Activated T-cell treated with anti-CD3 and anti-CD28 coated beads, Interleukin-2, amount 50 U/mL, for 48 hours (primary cell): ENCODE measurements around the gene IMPDH1.
A peak's percentile ranks its signal among the peaks of the same experiment; 100 is the strongest.

Source experiments
- DNase-seq, 2 experiments: peaks; one replicate each; pipeline ENCODE4 v3.0.0-alpha.2; 2020

IMPDH1 gene

DNA sequence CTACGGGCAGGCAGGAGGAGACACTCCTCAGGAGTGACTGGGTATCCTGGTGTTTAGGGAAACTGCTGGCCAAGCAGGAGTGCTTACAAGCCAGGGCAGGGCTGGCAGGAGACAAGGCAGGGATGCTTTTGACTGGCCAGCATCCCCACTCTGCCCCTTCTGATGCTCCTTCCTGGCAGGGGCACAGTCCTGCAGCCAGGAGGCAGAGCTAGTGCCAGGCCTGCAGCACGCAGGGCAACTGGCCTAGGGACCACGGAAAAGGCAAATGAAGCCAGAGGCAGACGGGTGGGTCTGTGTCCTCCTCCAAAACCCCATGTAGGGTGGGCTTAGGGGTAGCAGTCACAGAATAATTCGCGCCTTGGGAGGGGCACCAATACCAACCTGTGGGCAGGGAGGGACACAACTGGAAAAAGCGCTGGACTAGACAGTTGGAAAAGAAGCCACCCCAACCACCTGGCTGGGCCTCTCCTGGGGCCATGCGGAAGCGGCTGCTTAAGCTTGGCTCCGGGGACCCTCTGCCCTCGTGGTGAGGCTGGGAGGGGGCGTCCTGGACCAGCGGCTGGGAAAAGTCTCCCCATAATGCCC lies 4.8 kb downstream of the IMPDH1 start:
- DNase-seq, result peak in 1 of 2 experiments; percentile 34

DNA sequence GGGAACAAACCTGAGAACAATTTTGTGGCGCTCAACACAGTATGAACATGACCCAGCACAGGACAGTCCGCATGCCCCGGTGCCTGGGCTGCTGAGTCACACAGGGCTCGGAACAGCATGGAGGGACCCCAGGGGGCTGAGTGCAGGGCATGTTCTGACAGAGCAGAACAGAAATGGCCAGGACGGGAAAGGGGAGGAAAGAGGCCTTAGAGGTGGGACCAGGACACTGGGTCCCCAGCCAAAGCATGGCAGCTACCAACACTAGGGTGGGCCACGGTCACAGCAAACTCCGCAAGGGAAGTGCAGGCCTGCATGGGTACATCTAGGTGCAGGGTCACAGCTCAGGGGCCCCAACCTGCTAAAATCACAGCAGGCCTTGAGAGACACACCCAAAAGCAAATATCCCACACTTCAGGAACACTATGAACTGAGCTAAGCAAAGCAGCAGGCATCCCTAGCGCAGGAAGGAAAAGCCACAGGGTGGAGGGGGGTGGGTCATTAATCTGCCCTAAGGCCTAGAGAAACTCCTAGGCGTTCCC lies 5.6 kb downstream of the IMPDH1 start:
- DNase-seq, result no peak

DNA sequence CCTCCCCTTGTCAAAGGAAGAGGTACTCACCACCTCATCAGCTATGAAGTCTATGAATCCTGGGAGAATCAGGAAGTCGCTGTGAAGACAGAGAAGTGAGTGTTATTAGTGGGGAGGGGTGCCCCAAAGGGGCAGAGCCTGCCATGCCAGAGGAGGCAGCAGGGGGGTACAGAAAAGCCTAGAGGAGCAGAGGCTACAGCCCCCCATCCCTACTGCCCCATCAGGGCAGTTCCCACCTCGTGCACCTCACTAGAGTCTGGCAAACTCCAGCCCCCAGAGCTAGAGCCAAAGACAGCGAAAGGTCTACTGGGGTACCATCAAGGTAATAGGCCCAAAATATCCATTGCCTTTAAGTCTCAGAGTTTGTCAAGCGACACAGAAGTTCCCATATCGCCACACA lies 6.1 kb downstream of the IMPDH1 start:
- DNase-seq, result no peak

DNA sequence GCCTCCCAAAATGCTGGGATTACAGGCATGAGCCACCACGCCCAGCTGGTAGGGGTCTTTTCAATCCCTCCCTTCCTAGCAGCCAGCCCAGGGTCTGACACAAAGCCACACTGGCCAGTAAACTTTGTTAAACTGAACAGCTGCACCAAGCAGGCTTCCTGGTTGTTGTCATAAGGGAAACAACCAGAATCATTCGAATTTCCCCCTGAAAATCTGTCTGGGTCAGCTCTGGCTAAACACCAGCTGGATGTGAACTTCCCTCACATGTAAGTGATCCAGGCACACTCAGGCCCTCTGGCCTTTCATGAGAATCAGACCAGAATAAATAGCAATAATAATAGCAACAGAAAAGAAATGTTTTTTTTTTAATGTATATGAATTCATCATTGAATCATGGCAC lies 7.4 kb downstream of the IMPDH1 start:
- DNase-seq, result no peak

DNA sequence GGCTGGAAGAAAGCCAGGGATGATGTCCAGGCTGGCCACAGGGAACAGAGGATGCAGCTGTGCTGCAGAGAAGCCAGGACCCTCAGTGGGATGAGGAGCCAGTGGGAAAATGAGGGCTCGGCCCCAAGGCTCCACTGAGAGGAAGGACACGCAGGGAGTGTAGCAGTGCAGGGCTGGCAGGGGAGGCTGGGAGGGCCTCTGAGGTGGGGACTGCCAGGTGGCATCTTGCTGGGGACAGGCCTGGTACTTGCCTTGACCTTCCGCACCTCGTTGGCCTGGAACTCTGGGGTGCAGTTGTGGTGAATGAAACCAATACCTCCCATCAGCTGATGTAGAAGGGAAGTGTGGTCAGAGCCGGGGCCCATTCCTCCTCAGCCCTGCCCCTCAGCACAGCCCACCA lies 9.2 kb downstream of the IMPDH1 start:
- no peak for DNase-seq

DNA sequence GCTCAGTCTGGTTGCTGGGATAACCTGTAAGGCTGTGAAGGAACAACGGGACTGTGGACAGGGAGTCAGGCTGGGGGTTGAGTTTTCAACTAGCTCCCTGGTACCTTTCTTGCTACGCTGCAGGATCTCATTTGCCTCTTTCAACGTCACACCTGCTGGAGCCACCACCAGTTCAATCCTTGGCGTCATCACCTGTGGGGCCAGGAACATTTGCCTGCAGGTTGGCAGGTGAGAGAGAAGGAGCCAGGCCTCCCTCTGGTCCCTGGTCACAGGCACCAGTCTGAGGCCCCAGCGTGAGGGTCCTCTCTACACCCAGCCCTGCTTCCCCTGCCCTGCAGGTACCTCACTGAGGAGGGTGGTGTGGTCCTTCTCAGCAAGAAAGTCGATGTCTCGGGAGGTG lies 9.8 kb downstream of the IMPDH1 start:
- no peak for DNase-seq

DNA sequence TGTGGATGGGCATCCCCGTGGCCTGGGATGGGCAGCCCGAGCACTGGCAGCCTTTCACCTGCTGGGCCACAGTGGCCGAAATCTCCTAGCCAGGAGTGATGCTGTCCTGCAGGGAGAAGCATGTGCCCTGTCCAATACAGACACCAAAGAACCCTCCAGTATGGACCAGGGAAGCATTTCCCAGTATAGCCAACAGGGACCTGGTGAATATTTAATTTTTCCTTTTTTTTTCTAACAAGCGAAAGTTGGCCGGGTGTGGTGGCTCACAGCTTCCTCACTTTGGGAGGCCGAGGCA lies 11.0 kb downstream of the IMPDH1 start:
- no peak for DNase-seq

DNA sequence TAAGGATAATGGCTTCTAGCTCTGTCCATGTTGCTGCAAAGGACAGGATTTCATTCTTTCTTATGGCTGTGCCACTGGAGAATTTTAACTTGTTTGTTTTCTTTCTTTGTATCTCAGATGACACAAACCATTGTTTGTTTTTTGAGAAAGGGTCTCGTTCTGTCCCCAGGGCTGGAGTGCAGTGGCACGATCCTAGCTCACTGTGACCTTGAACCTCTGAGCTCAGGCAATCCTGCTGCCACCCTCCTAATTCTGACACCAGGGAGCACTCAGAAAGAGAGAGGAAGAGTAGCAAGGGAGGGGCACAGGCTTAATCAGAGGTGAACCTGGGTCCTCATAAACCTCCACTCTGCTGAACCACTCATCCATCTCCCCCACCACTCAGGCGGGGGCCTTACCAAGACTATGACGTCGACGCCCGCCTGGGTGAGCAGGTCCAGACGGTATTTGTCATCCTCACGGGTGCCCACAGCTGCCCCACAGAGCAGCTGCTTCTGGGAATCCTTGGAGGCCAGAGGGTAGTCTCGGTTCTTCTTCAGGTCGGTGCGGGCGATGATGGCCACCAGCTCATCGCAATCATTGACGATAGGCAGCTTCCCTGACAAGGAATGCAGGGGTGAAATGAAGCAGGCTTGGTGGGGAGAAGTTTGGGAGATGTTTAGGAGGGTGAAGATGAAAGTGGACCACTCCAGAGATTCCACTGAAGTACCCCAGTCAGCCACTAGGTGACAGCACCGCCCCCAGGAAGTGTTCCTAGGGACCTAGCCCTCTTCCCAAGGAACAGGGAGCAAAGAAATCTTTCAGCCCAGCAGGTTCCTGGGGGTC lies 11.6 kb downstream of the IMPDH1 start:
- peak; percentile 59 to 64 for DNase-seq

DNA sequence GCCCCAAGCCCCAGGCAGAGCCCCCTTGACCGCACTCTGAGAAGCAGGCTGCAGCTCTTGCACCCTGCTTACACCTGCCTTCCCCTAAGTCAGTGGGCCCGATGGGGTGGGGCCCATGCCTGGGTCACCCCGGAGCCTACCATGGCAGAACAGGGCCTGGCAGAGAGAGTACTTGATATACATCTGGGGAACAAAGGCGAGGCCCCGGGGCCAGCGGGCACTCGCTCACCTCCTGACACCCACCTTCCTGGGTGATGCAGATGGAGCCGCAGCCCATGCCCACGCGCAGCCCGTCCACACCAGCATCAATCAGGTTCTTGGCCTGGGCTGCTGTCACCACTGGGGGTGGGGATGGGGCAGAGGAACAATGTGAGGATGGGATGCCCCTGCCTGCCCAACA lies 13.4 kb downstream of the IMPDH1 start:
- no peak for DNase-seq

DNA sequence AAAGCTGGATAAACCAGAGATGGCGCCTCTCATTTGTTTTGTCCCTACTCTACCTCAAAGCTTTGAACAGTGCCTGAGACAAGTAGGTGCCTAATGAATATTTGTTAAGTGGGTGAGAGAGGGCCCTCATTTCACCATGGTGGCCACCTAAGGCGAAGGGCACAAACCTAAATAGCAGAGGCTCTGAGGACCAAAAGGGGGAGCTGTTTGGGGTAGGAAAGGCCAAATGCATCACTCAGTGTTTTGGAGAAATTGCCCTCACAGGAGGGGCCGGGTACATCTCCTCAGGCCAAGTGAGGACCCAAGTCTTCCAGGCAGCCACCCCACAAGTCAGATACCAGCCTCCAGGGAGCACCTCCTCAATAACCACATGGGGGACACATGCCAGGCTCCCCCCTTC lies 14.0 kb downstream of the IMPDH1 start:
- DNase-seq, result no peak

DNA sequence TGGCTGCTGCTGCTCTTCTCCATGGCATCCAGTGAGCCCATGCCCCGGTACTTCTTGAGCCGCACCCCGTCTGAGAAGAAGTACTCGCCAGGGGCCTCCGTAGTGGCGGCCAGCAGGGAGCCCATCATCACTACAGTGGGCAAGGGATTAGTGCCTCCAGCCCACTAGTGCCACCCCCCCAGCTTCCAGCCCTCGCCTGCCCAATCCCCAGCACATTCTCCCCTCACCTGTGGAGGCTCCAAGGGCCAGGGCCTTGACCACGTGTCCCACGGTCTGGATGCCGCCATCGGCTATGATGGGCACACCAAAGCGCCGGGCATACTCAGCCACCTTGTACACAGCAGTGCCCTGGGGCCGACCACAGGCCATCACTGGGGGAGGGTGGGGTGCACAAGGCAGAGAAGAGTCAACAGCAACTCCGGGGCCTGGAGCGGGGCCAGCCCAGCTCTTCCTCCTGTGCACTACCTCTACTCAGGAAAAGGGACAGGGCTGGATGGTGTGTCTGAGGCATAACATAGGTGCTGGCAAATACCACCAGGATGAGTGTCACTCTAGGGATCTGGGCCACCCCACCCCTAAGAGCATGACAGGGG lies 14.8 kb downstream of the IMPDH1 start:
- DNase-seq, result no peak

DNA sequence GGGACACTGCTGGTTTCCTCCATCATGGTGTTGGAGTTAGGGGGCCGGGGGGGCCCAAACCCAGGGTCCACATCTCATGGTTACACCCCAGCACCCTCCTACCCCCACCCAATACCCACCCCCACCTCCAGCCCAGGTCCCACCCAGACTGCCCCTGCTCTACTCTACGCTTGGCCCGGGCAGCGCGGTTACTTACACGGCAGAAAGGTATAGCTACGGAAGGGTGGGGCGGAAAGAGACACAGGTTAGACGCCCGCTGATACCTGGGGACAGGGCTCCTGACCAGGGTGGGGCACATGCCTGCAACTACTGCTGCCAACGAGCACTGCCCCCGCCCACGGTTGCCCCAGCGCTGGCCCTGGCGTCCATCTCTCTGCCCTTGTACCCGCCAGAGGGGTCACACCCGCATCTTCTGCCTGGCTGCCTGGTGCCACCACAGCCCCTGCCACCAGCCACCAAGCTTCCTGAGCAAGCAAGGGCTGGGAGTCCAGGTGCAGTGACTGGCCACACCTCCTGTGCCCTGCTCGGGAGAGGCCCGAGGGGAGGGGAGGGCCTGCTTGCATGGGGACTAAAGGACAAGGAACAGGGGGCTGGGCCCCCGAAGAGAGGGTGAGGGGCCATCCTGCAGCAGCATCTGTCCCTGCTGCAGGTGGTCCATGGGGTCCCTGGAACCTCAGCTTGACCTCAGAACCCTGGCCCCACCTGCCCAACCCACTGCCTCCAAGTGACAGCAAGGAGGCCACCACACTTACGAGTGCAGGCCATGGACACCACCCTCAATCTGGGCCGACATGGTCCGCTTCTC lies 16.1 kb downstream of the IMPDH1 start:
- no peak for DNase-seq

DNA sequence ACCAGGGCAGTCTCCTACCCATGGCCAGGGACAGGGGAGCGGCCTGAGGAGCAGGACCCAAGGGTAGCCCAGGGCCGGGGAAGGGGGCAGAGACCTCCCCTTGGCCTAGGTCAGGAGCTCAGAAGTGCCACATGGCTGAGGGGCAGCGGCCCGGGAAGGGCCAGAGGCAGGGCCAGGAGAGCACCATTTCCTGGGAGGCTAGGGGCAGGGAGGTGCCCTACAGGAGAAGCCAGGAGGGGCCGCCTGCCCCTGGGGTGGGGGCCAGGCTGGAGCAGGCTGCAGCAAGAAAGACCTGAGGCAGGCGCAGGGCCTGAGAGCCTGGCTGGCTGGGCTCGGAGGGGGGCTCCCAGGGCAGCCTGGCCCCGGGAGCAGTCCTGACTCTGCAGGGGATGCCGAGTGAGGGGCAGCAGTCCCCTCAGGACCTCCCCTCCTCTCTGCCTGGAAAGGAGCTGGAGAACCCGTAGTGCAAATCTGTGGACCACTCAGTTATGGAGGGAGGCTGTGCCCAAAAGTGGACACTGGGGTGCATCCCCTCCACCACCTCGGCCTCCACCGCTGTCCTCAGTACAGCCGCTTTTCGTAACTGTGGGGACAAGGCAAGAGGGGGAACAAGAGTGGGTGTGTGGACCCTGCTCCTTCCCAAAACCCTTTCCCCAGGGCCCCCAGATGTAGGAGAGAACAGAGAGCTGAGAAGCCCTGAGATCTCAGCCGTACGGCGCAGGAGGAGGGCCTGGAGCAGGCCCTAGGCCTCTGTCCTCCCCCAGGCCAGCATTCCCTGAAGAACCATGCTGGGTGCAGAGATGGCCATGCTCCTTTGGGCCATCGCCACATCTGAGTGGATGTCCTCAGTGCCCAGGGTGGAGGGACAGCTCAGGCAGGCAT lies 17.1 kb downstream of the IMPDH1 start:
- no peak for DNase-seq

DNA sequence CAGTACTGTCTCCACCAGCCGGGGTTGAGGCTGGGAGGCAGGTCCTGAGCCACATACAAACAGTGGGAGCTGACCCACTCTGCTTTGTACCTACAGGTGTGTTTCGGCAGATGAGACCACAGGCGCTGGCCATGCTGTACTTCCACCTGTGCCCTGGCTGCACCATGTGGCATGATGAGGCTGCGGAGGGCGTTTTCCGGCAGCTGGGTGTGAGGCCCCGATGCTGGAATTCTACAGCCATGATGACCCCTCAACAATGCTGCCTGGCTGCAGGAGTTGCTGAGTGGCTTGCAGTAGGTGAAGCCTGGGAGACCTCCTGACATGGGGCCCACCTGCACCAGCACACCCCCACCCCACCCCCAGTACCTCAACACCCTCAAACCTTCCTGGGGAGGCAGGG lies 18.0 kb downstream of the IMPDH1 start:
- no peak for DNase-seq

DNA sequence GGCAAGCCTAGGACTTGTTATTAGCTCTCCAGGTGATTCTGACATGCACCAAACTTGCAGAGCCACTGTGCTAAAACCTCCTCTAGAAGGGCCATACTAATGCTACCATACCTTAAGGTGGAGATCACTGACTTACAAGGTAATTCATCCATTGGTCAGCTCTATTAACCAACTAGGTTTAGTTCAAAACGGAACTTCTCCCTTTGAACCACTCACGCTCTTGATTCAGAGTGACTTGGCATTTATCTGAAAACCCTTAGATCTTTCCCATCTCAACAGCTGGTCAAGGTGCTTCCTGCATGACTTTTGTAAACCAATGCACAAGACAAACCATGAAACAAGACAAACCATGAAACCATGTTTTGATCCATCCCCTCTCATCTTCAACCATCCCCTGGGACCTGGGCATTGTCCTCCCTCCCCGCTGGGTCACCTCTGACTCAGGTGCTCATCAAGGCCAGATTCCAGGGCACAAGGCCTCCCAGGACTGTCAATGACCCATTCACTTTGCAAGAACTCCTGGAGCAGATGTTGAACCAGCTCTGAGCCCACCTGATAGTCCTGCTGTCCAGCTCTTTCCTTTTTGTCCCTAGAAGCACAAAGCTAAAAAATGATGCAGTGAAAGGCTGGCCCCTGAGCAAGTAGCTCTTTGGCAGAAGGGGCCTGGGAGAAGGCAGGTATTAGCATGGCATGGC lies 18.8 kb downstream of the IMPDH1 start:
- DNase-seq, result no peak

DNA sequence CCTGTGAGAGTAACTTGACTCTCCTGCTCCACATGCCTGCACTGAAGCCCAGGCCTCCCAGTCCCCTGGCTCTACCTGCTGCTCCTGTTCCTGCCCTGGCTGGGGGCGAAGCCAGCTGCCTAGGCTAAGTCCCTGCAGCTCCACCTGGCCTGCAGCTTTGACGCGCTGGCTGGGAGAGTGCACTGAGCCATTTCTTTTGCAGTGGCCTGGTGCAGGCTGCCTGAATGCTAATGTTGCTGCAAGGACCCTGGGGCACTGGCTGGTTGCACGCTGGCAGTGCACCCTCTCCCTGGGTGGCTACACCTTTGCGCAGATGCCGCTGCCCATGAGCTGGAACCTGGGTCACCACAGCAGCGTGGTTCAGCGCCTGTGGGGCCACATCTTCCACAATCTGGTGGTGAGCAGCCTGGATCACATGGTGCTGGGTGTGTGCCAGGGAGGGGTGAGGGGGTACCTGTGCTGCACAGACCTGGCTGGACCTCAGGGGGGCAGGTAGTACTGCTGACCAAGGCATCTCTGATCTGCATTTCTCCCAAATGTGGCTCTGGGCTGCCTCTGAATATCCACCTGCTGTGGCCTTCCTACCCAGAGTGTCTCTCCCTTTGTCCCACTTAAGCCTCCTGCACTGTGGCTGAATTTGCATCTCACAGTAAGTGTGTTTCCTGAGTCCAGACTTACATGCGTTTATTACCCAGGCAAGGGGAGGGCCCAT lies 20.0 kb downstream of the IMPDH1 start:
- DNase-seq, result no peak

DNA sequence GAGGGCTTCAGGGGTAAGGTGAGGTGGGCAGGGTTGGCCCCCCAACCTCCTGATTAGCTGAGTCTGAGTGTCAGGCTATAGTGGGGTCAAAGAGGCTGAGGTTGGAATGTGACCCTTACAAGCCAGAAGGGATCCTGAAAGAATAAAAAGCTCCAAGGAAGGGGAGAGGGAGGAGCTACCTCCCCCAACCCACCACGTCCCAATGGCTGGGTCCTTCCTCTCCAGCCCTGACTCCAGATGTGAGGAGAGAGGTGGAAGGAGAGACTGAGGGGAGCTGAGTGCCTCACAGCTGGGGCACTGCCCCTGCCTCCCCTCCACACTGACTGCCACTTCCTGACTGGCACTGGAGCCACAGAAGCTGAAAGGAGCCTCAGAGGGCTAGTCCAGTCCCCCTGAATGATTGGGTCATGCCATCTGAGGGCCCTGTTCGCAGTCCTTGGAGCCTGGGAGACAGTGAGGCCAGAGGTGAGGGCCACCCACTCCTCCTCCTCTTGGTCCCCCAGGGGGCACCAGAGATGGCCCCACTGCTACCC lies 20.6 kb downstream of the IMPDH1 start:
- DNase-seq, result no peak

DNA sequence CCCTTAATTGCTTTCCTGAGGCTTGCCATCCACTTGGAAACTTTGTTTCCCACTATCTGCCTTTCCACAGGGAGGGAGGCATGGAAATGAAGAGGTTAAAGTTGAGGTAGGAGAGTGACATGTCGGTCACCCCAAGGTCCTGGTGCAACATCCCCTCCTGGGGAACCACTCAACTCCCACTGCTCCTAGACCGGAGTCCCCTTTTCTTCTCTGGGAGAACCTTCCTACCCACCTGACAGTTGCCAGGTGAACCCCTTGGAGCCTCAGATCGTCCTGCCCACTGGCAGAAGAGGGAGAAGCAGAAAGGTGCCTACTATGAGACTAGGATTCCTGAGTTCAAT lies 21.7 kb downstream of the IMPDH1 start:
- DNase-seq, result no peak

DNA sequence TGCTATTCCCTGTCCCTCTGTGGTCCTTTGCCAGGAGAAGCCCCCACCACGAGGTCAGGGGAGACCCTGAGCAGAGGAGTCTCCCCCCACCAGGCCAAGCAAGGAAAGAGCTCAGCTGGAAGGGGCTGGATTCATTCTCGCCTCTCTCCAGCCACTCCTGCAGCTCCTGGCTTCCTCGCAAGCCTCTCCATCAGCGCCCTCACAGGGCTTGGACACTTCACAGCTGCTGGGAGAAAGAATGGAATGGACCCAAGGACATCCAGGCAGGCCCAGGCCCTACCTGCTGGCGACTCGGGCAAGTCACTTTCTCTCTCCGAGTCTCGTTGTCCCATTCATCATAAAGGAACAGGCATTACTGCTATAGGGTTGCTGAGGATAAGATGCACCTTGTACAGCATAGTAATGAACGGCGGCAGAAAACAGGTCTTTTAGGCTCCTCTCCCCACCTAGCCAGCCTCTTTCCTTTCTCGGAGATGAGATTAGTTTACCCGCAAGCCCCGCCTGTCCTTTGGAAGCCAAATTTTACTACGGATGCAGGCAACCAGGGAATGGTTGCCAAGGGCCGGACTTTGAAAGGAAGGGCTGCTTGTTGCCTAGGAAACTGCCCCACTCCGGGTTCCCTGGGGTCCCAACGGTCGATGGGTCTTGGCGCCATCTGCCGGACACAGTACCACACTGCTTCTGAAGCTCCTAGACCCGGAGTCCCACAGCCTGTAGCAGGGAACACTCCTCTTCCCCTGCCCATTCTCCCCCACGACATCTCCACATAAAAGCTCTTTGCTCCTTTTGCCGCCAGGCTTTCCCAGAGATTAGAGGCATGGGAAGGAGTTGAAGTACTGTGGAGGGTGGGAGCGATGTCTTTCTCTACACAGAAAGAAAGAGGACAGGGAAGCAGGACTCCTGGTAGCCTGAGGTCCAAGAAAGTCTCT lies 22.3 kb downstream of the IMPDH1 start:
- DNase-seq, result peak; percentile 83 to 86
